Islet of Langerhans (tissue), 1 donor: Measurements from ENCODE around the gene MROH8.
"Not testable (repeated sequence)": the region's sequence is repeated elsewhere in the genome, so short reads cannot be mapped to it uniquely, and the experiment has no call there.

ENCODE experiments used
- FAIRE-seq: peaks from one replicate; lab custom pipeline; 2011; peaks lifted over from hg19 to GRCh38; lab: Jason Lieb, UNC

The MROH8 gene

GRCh38 chr20:37090407-37090806 lies 88.9 kb downstream of the MROH8 start:
- no peak for FAIRE-seq

- FAIRE-seq, result no peak
Measured at GRCh38 chr20:37081717-37082289, 97.5 kb downstream of the MROH8 start.

- FAIRE-seq, result no peak
Measured at GRCh38 chr20:37077009-37077408, 102.3 kb downstream of the MROH8 start.

GRCh38 chr20:37075932-37076685 lies 103.2 kb downstream of the MROH8 start:
- peak; percentile 5 for FAIRE-seq

GRCh38 chr20:37072293-37073196 lies 106.8 kb downstream of the MROH8 start:
- FAIRE-seq, result no peak

DNA sequence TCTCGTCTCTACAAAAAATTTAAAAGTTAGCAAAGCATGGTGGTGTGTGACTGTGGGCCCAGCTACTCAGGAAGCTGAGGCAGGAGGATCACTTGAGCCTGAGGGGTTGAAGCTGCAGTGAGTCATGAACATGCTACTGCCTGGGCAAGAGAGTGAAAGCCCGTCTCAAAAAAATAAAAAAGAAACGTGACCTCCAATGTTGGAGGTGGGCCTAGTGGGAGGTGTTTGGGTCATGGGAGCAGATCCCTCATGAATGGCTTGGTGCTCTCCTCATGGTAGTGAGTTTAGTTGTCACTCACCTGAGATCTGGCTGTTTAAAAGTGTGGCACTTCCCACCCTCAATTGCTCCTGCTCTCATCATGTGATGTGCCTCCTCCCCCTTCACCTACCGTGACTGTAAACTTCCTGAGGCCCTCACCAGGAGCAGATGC lies 107.9 kb downstream of the MROH8 start:
- no peak for FAIRE-seq

- FAIRE-seq, result not testable (repeated sequence)
Measured at GRCh38 chr20:37069563-37069962, 109.8 kb downstream of the MROH8 start.

GRCh38 chr20:37066168-37066567 lies 113.2 kb downstream of the MROH8 start:
- no peak for FAIRE-seq

DNA sequence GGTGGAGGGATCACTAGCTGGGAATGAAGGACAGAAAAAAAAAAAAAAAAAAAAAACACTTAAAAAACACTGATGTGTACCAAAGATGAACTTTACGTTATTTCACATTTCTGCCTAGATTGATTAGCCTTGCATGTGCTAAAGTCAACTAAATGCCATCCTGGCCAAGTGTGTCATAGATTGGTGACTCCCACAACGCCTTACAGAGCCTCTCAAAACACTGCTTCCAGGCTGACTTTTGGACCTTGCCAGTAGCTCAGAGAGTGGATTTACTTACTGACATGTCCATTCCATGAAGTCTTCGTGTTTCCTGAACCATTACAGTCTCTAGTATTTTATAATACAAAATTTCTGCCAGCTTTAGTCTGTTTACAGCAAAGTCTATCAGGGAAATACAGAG lies 124.1 kb downstream of the MROH8 start:
- no peak for FAIRE-seq

DNA sequence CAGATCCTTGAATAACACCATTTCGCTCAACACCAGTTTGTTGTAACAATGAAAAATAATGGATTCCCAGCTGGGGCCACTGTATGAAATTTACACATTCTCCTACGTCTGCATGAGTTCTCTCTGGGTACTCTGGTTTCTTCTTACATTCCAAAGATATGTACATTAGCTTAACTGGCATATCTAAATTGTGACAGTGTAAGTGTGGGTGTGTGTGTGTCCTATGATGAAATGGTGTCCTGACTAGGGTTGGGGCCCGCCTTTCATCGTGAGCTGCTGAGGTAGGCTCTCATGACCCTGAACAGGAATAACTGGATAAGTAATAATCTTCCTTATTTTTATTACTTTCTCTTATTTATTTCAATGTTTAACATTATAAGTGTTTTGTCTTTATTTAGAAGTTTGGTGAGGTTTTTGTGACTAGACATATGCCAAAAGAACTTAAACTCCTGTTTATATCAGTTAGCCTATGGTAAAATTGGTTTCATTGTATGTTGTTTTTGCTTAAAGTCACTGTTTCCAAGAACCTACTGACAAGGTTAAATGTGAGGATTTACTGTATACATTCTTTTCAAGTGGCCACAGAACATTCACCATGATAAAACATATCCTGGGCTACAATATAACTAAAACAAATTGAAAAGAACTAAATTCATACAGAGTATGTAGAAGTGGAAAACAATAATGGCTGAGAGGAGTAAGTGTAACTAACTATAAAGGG lies 126.0 kb downstream of the MROH8 start:
- FAIRE-seq, result no peak
